B cell (primary cell): ENCODE data around the gene ADAMTSL1.

Experiments
- CTCF ChIP-seq: fragments of 200-600 bp; IDR thresholded peaks from one replicate; pipeline ENCODE4 v1.8.0; 2022; ENCODE audit warnings: antibody characterized with exemption, mild to moderate bottlenecking
- EZH2 ChIP-seq: IDR thresholded peaks from 2 replicates; pipeline ENCODE4 v1.6.1; 2012; ENCODE audit warnings: borderline replicate concordance, low read depth, mild to moderate bottlenecking, moderate library complexity, low read length; ENCODE audit not compliant: insufficient read depth, poor library complexity, severe bottlenecking

- TF ChIP-seq CTCF (no peak), EZH2 (no peak)
Observed at GRCh38 chr9:18496256-18497000, 22.5 kb downstream of the ADAMTSL1 start.
